HG02623 (cell line): ENCODE data around the gene PRICKLE4.
"Not testable (repeated sequence)": the region's sequence is repeated elsewhere in the genome, so short reads cannot be mapped to it uniquely, and the experiment has no call there.

Experiments
- ATAC-seq: cut with Tn5 transposase; IDR thresholded peaks from one replicate; pipeline ENCODE4 v1.9.1; 2021; ENCODE audit warnings: moderate library complexity; ENCODE audit not compliant: unreplicated experiment

PRICKLE4 gene

DNA sequence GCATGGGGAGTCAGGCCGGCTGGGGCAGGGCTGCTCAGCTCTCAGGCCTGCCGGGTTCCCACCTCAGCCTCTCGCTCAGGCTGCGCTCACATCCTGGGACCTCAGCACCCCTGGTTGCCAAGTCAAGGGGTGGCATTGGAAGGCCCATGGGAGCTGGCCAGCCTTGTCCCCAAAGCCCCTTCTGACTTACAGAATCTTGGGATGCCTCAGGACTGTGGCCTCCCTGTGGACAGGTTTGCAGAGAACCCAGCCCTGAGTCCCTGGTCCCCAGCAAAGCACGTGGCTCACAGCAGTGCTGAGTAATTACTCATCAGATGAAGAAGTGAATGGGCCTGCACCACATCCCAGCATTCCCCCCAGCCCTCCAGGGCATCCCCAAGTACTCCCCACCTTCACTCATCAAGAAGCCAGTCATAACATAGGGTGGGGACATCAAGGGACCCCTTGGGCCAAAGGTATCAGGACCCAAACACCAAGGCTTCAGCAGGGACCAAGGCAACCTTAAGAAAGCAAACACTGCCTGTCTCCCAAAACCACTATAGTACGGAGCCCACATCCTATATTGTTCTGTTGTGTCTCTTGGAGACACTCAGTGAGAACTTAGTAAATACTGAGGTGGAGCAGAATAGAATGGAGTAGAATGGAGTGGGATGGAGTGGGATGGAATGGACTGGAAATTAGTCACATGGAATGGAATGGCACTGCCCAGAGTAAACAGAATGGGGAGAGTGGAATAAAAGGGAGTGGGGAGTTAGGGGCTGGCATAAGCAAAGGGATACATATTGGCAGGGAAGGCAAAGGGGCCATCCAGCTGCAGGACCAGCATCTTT lies 37.0 kb upstream of the PRICKLE4 start:
- no peak for ATAC-seq

DNA sequence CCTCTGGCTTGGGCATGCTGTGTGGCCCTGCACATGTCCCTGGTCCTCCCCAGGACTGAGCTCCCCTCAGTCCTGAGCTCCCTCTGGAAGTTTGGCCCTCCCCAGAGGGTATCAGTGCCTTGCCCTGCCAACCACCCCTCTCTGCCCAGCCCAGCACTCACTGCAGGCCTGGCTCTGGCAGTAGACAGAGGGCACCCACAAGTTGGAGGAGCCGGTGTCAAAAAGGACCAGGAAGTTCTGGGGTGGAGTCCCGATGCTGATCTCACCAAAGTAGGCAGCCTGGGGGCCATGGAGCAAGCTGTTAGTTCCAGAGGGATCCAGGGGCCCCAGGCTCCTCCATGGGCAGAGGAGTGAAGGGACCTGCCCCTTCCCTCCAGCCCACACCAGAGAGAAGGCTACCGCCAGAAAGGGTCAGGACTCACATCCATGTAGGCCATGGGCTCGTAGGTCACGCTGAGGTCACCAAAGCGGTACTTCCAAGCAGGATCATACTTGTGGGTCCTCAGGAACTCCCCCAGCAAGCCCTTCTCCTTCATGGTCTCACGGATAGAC lies 36.3 kb upstream of the PRICKLE4 start:
- no peak for ATAC-seq

DNA sequence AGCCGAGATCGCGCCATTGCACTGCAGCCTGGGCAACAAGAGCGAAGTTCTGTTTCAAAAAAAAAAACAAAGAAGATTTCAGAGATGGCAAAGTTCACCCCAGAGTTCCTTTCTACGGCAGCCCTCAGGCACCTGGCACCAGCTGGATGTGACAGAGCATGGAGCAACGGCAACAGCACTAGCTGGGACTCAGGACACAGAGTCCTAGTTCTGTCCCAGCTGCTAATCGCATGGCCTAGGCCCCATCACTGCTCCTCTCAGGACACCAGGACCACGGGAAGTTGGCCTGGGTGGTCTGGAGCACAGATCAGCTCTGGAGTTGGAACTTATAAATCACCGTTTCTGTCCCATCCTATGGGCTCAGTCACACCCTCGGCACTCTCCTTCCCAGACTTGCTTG lies 34.5 kb upstream of the PRICKLE4 start:
- no peak for ATAC-seq

DNA sequence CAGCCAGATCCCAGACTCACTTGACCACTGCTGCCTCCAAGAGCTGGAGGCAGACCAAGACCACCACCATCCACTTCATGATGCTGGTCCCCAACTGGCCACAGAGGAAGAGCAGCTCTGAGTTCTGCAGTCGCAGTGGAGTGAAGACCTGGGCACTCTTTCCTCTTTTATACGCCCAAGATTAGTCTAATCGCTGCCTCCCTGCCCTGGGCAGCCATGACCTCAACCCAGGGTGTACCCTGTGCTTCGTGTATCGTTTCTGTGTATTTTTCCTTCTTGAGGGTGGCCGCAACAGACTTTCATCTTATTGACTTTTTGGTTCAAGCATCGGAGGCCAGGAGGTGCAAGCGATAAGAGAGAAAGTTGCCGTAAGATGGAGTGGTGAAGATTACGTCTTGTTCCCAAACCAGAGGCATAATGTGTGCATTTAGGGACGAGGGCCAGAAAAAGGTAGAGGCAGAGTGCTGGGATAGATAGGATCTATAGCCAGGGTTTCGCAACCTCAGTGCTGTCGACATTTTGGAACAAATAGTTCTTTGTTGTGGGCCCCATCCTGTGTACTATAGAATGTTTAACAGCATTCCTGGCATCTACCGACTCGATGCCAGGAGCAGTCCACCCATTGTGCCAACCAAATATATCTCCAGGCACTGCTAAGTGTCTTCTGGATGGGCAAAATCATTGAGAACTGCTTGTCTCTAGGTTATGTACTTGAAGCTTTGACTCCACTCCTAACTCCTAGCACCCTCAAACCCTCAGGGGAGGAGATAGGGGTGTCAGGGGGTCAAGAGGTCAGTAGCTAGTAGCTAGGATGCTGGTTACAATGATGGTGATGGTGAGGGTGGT lies 33.1 kb upstream of the PRICKLE4 start, which contains the start of gene PGC:
PGC (minus strand) TSS at position 142 of the 846 bp plus-strand sequence; CDS start at position 79, 63 bp downstream.
- ATAC-seq, result no peak

DNA sequence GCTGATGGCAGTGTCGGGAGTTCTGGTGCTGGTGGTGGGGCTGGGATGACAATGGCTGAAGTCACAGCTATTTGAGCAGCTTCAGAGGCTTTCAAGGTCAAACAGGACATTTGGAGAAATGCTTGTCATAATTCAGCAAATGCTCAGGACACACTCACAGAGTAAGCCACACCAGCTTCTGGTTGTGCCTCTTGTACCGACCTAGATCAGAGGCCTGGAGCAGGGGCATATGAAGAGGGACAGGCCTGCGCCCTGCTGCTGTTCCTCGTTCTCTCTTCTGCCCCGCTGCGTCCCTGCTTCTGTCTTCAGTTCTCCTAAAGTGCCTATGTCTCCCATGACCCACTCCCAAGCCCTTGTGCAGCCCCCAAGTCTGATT lies 32.5 kb upstream of the PRICKLE4 start:
- ATAC-seq, result no peak

DNA sequence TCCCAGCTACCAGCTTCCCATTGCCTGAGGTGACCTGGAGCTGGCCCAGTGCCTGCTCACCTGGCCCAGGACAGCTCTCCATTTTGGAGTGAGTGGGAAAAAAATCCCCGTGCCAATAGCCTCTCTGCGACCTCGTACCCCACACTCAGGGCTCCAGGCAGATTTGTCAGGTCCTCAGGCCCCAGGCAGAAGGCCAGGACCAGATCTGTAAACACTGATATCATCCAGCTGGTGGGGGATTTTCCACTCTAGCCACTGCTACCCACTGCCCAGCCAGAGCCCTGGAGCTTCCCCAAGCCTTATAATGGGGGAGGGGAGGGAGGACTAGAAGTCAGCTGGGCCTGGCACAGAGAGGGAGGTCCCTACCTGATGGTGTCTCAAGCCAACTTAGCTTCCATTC lies 32.0 kb upstream of the PRICKLE4 start:
- no peak for ATAC-seq

DNA sequence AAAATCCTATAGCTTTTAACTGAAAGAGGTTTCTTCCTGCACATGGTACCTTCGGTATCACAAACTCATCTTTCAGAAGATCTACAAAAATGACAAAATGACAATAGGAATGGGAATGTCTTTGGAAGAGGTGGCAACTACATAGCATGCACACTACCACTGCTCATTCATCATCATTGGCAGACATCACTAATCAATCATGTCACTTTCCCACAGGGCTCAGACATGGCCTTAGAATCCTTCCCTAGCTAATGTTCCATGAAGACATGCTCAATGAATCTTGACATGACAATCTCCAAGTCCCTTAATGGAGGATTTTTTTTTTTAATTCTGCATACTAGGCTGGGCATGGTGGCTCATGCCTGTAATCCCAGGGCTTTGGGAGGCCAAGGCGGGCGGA lies 30.2 kb upstream of the PRICKLE4 start:
- ATAC-seq, result no peak

DNA sequence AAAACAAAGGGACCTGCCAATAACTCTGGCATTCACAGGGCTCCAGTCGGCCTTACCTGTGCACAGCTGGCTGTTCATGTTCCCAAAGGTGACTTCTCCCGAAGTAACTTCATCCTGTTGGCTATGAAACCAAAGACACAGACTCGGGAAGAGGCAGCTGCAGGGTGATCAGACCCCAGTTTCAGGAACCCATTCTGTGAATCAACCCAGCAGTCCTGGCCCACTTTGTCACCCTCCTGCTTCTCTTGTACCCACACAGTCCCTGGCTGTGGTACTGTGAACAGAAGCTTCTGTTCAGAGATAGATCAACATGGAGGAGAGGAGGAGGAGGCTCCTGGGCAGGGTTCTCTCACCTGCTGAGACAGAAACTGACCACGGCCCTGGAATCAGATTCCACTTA lies 24.7 kb upstream of the PRICKLE4 start:
- ATAC-seq, result no peak

DNA sequence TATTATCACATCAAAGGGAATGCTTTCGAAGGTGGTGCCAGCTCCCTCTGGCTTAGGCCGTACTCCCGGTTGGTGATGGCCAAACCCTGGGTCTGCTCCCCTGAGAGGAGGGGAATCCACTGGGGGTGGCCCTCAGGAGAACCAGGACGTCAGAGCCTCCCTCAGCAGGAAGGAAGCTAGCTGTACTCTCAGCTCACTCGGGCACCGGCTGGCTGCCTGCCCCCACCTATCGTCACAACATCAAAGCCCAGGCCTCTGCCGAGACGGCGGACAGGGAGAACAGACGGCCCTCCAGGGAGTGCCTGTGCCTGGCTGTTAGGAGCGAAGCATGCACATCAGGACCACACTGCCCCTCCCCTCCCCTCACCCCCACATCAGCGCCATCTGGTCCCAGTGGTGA lies 24.2 kb upstream of the PRICKLE4 start:
- ATAC-seq, result no peak

DNA sequence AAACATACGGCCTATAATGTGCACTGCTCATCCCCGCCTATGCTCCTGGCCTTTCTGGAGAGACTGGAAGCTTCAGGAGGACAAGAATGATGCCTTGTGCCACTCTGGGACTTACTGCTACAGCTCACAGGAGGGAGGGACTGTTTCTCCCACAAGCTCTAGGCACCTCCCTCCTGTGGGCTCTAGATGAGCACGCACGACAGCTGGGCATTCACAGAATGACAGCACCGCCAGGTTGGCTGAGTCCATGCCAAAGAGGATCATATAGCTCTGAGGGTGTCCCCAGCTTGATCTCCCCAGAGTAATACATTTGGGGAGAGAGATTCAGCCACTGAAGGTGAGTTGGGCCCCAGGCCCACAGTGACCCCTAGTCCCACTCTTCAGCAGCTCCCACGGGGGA lies 23.3 kb upstream of the PRICKLE4 start:
- ATAC-seq, result no peak

DNA sequence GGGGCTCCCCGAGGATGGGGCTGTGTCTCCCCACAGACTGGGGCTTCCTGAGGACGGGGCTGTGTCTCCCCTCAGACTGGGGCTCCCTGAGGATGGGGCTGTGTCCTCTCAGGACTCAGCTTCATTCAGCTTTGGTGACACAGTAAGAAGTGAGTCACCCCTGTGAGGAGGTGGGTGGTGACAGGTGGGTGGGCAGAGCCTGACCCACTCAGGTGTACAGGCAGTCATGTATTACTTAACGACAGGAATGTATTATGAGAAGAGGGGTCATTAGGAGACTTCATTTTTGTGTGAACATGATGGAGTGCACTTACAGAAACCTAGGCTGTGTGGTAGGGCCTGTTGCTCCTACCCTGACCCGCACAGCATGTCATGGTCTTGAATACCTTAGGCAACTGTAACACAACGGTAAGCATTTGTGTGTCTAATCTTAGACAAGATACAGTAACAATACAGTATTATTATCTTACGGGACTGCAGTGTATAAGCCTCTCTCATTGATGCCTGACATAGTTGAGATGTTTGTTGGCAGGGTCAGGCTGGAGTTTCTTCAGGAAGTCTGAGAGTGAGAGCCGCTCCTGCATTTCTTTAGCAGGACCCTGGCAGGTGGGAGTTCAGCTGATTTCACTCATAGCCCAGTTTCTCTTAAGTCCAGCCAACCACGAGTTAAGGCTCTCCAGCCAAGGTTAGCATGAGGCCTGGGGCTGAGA lies 22.5 kb upstream of the PRICKLE4 start:
- no peak for ATAC-seq

DNA sequence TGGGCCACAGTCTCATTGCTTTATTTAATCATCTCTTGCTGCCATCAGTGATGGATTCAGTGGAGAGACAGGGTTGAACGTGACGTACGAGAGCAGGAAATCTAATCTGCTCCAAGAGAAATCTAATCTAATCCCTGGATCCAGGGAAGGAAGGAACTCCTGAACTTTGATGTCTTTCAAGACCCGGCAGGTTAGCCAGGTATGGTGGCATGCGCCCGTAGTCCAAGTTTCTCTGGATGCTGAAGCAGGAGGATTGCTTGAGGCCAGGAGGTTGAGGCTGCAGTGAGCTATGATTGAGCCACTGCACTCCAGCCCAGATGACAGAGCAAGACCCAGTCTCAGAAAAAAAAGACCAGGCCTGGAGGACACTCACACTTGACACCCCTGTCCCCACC lies 21.9 kb upstream of the PRICKLE4 start:
- ATAC-seq, result no peak

DNA sequence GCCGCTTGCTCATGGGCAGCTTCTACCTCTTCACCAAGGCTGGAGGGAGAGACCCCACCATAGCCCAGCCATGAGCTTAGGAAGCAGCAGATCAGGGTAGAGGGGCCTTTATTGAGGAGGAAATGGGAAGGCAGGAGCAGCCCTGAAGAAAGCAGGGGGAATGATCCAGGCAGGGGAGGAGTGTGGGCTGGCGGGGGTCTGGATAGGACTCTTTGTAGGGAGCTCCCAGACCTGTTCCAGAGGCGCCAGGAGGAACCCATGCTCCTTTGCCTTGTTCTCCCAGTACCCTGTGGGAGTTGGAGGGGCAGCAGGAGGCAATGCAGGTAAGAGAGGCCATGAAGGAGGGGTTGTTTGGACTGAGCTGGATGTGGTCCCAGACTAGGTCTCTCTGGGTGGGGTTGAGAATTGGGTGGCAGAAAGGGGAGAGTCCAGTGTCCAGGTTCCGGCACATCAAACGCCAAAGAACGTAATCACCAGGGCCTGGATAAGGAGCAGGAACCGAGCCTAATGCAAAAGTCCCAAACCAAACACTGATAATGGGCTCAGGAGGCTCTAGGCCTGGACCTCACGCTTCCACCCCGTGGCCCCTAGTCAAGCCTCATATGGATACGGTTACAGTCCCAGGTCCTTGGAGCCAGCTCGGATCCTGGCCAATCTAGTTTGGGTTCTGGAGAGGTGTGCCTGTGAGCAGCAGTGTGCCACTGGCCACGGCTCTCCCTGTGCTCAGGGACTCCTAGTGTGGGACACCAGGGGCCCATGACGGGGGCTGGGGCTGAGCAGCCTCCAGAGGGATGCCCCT lies 21.3 kb upstream of the PRICKLE4 start:
- ATAC-seq, result no peak

DNA sequence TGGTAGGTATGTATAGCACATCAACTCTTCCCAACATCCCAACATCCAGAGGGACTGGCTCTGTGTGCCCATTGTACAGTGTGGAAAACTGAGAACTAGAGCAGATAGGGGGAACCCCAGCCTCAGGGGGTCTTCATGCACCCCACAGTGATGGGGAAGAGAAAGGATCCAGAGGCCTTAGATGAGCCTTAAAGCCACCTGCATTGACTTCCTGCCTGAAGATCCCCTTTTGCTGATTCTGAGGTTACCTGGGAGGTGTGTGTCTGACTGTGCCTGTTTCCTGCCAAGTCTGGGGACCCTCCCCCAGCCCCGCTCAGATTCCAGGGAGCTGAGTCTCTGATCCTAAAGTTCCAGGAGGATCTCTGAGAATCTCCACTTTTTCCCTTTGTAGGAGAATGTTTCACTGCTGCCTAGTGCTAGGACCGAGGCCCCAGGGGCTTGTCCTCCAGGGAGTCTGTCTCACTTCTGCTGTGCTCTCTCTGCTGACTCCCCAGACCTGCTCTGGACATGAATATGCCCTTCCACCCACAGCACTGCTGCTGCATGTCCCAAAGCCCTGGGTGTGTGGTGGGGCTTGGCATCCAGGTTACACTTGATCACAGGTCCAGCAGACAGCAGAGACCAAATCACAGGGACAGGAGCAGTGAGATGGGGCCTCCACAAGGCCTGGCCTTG lies 20.5 kb upstream of the PRICKLE4 start:
- no peak for ATAC-seq

DNA sequence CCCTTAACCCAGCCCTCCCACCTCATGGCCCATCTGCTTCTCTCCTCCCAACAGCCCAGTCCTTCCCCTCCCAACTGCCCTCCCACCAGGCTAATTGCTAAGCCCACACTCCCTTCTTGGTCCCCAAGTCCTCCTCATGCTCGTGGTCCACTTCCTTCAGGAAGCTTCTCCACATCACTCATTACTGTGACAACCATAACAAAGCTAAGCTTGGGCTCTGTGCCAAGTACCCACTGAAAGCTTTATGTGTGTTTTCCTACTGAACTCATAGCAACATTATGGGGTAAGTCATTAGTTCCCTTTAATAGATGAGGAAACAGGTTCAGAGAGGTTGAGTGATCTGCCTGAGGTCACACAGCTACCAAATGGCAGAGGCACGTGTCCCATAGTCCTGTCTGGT lies 17.1 kb upstream of the PRICKLE4 start:
- ATAC-seq, result no peak

DNA sequence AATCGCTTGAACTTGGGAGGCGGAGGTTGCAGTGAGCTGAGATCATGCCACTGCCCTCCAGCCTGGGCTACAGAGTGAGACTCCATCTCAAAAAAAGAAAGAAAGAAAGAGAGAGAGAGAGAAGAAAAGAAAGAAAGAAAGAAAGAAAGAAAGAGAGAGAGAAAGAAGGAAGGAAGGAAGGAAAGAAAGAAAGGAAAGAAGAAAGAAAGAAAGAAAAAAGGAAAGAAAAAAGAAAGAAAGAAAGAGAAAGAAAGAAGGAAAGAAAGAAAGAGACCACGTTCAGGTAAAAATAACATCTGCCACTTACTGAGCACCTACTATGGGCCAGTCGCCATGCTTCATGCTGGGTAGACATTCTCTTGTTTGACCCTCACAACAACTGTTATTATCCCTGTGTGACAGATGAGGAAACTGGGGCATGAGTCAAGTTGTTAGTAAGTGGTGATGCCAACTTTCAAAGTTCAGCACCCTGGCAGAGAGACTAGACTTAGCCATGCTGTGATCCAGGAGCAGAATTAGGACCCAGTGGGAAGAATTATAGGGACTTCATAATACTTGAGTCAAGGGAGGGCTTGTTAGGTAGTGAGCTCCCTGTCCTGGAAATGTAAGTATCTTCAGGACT lies 14.4 kb upstream of the PRICKLE4 start:
- ATAC-seq, result not testable (repeated sequence)

DNA sequence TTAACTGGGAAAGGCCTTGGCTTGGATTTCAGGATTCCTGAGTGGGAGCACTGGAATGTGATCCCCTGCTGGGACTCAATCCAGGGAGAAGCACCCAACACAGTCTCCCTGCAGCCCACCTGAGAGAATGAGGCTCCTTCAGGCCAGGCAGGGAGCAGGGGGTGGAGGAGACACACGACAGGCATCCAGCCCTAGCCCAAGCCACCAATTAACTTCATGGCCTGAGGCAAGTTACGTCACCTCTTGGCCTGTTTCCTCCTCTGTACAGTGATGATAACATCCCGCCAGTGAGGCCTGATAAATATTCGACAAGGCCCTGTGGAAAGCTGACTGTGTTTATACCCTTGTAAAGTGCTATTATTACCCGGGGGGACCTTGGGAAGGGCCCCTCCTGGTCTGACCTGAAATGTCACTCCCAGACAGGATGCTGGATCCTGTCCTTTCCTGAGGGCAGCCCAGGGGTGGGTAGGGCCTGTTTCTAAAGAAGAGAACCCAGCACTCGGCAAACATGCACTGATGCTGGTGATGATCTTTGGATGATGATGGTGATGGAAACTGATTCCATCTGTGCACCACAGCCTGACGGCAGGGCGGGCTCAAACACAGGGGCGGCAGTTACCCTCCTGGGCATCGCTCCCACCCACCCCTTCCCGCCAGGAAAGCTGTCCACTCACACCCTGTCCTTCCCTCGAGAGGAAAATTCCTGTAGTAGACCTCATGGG lies 13.3 kb upstream of the PRICKLE4 start:
- ATAC-seq, result no peak

DNA sequence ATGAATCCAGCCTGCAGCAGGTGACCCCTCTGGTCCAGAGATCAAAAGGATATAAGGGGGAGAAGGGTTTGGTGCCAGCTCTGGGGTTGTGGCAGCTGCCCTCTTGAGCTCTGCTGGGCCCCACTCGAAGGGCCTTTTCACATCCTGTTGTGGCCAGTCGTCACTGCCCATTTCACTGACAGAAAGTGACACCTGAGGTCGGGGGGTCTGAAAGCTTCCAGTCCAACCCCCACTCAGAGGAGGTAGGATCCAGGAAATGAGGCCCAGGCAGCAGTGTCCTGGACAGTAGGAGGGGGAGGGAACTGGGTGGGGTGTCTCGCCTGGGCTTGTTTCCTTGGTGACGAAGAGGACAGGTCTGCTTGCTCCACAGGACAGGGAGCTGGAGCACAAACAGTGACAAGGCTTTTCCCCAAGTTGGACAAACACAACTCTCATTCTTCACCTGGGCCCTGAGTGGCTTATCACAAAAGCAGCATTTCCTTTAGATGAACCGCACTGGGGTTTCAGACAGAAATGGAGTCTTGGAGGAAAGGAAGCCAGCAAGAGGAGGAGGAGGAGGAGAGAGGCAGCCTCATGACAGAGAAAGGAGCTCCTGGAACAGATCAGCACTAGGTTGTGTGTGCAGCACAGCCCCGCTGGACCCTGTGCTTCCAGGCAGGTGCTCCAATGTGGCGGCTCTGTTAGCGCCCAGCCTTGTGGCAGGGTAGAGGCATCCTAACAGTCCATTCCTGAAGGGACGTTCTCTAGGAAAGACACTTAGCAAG lies 11.9 kb upstream of the PRICKLE4 start:
- ATAC-seq, result no peak
